Ectodermal cell (in vitro differentiated cells): Measurements from ENCODE around the gene CCSER2.
"Not testable (repeated sequence)": the region's sequence is repeated elsewhere in the genome, so short reads cannot be mapped to it uniquely, and the experiment has no call there.

Experiments
- H3K27ac ChIP-seq: 2 replicates; pipeline ENCODE4 v1.7.0; 2013; ENCODE audit warnings: mild to moderate bottlenecking, low read depth, low read length; ENCODE audit not compliant: insufficient read depth, poor library complexity, severe bottlenecking
- H3K27me3 ChIP-seq: 2 replicates; pipeline ENCODE4 v1.7.0; 2013; ENCODE audit warnings: mild to moderate bottlenecking, low read length; ENCODE audit not compliant: insufficient read depth, control insufficient read depth, poor library complexity, severe bottlenecking
- H3K36me3 ChIP-seq: one replicate; pipeline ENCODE4 v1.7.0; 2013; ENCODE audit warnings: low read length; ENCODE audit not compliant: control insufficient read depth, insufficient read depth
- H3K4me1 ChIP-seq: one replicate; pipeline ENCODE4 v1.7.0; 2013; ENCODE audit warnings: low read length; ENCODE audit not compliant: control insufficient read depth, insufficient read depth
- H3K4me3 ChIP-seq: 2 replicates; pipeline ENCODE4 v1.7.0; 2013; ENCODE audit warnings: low read depth, low read length, control low read depth; ENCODE audit not compliant: insufficient read depth
- H3K9me3 ChIP-seq: 2 replicates; pipeline ENCODE4 v1.7.0; 2013; ENCODE audit warnings: mild to moderate bottlenecking, low read length, moderate library complexity; ENCODE audit not compliant: control insufficient read depth
- WGBS, 2 experiments: methylation state at CpG; one replicate each; pipeline ENCODE4 v1.1.7; 2013; ENCODE audit warnings: missing lambda C conversion rate in 2 of 2; 5-methylcytosine and 5-hydroxymethylcytosine counted together

Gene CCSER2

GRCh38 chr10:84312816-84313215, 15.6 kb upstream of the CCSER2 start:
- H3K4me1 ChIP-seq = no peaks in the 10 kb centered on the region
- WGBS, 2 experiments = 88 to 98% methylated on average over 2 of the region's 2 CpGs
- H3K9me3 ChIP-seq = no peaks in the 10 kb centered on the region
- no peak overlapping the region for H3K27ac ChIP-seq
- no peak overlapping the region for H3K4me3 ChIP-seq
- no peaks in the 10 kb centered on the region for H3K27me3 ChIP-seq
- H3K36me3 ChIP-seq = no peaks in the 10 kb centered on the region

- Histone ChIP-seq H3K27ac (no peak overlapping the region), H3K4me1 (no peaks in the 10 kb centered on the region), H3K36me3 (no peaks in the 10 kb centered on the region), H3K9me3 (no peaks in the 10 kb centered on the region), H3K27me3 (no peaks in the 10 kb centered on the region), H3K4me3 (no peak overlapping the region)
- WGBS, 2 experiments = 92% methylated on average over 5 of the region's 5 CpGs
Observed at GRCh38 chr10:84314275-84314674, 14.1 kb upstream of the CCSER2 start.

GRCh38 chr10:84317174-84317573, 11.2 kb upstream of the CCSER2 start:
- 90 to 100% methylated on average over 1 of the region's 2 CpGs for WGBS, 2 experiments
- no peaks in the 10 kb centered on the region for H3K9me3 ChIP-seq
- H3K27ac ChIP-seq = no peak overlapping the region
- no peaks in the 10 kb centered on the region for H3K27me3 ChIP-seq
- H3K36me3 ChIP-seq = no peaks in the 10 kb centered on the region
- H3K4me3 ChIP-seq = no peak overlapping the region
- H3K4me1 ChIP-seq = no peaks in the 10 kb centered on the region

GRCh38 chr10:84321902-84322301, 6.5 kb upstream of the CCSER2 start:
- no peaks in the 10 kb centered on the region for H3K9me3 ChIP-seq
- no peaks in the 10 kb centered on the region for H3K36me3 ChIP-seq
- no peak overlapping the region for H3K27ac ChIP-seq
- H3K27me3 ChIP-seq = no peaks in the 10 kb centered on the region
- no peak overlapping the region for H3K4me3 ChIP-seq
- no peaks in the 10 kb centered on the region for H3K4me1 ChIP-seq

GRCh38 chr10:84323566-84323965, 4.8 kb upstream of the CCSER2 start:
- not testable (repeated sequence) for H3K36me3 ChIP-seq, H3K27ac ChIP-seq, H3K9me3 ChIP-seq, H3K4me3 ChIP-seq, H3K27me3 ChIP-seq, H3K4me1 ChIP-seq
- WGBS, 2 experiments = 83 to 89% methylated on average over 1 of the region's 1 CpG

- not testable (repeated sequence) for H3K9me3 ChIP-seq, H3K27ac ChIP-seq, H3K27me3 ChIP-seq, H3K36me3 ChIP-seq, H3K4me3 ChIP-seq, H3K4me1 ChIP-seq
- 95% methylated on average over 9 of the region's 9 CpGs for WGBS, 2 experiments
Observed at GRCh38 chr10:84326995-84327394, 1.4 kb upstream of the CCSER2 start.

GRCh38 chr10:84329196-84329611, 815 bp downstream of the CCSER2 start:
- peak overlapping the region; percentile 80 for H3K4me3 ChIP-seq
- no peaks in the 10 kb centered on the region for H3K27me3 ChIP-seq
- no peaks in the 10 kb centered on the region for H3K9me3 ChIP-seq
- WGBS, 2 experiments = 2 to 4% methylated on average over 5 to 6 of the region's 6 CpGs
- H3K36me3 ChIP-seq = no peaks in the 10 kb centered on the region
- peak overlapping the region; percentile 81 for H3K27ac ChIP-seq
- H3K4me1 ChIP-seq = peaks cover 4% of the 10 kb centered on the region

GRCh38 chr10:84329986-84330651, 1.7 kb downstream of the CCSER2 start:
- H3K4me3 ChIP-seq = peak overlapping the region; percentile 80
- no peak overlapping the region for H3K27ac ChIP-seq
- WGBS, 2 experiments = 89 to 92% methylated on average over 7 of the region's 7 CpGs
- peaks cover 4% of the 10 kb centered on the region for H3K4me1 ChIP-seq
- H3K36me3 ChIP-seq = no peaks in the 10 kb centered on the region
- no peaks in the 10 kb centered on the region for H3K27me3 ChIP-seq
- no peaks in the 10 kb centered on the region for H3K9me3 ChIP-seq

- Histone ChIP-seq H3K9me3 (no peaks in the 10 kb centered on the region), H3K27me3 (no peaks in the 10 kb centered on the region), H3K27ac (no peak overlapping the region), H3K4me1 (peaks cover 4% of the 10 kb centered on the region), H3K4me3 (no peak overlapping the region), H3K36me3 (no peaks in the 10 kb centered on the region)
- WGBS, 2 experiments = 94 to 100% methylated on average over 2 of the region's 2 CpGs
Observed at GRCh38 chr10:84331091-84331490, 2.7 kb downstream of the CCSER2 start.

- H3K27me3 ChIP-seq = no peaks in the 10 kb centered on the region
- no peaks in the 10 kb centered on the region for H3K36me3 ChIP-seq
- H3K4me1 ChIP-seq = peaks cover 4% of the 10 kb centered on the region
- H3K27ac ChIP-seq = no peak overlapping the region
- 72 to 94% methylated on average over 2 of the region's 2 CpGs for WGBS, 2 experiments
- H3K9me3 ChIP-seq = no peaks in the 10 kb centered on the region
- H3K4me3 ChIP-seq = no peak overlapping the region
Observed at GRCh38 chr10:84333864-84334451, 5.6 kb downstream of the CCSER2 start.
